ENCODE data around the gene MAPK6.

DNA sequence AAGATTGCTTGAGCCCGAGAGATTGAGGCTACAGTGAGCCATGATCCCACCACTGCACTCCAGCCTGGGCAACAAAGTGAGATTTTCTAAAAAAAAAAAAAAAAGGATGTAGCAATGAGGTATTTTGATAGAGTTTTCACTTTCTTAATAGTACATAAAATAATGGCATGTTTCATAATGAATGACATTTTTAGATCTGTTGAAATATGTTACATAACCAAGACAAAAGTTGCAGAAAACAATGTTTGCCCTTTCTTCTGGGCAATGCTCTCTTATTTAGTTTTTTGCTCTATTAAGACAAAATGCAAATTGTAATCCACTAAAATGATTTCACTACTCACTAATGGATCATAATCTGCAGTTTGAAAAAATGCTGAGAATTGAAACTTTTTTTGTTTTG is 4.4 kb upstream of the MAPK6 start:
- TF ChIP-seq, protein P1, sequence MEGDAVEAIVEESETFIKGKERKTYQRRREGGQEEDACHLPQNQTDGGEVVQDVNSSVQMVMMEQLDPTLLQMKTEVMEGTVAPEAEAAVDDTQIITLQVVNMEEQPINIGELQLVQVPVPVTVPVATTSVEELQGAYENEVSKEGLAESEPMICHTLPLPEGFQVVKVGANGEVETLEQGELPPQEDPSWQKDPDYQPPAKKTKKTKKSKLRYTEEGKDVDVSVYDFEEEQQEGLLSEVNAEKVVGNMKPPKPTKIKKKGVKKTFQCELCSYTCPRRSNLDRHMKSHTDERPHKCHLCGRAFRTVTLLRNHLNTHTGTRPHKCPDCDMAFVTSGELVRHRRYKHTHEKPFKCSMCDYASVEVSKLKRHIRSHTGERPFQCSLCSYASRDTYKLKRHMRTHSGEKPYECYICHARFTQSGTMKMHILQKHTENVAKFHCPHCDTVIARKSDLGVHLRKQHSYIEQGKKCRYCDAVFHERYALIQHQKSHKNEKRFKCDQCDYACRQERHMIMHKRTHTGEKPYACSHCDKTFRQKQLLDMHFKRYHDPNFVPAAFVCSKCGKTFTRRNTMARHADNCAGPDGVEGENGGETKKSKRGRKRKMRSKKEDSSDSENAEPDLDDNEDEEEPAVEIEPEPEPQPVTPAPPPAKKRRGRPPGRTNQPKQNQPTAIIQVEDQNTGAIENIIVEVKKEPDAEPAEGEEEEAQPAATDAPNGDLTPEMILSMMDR (IDR thresholded peaks at IDR 0.05; ENCODE audit: insufficient read depth, low read depth, low read length) = no peak
- no peak for TF ChIP-seq EZH2 (IDR thresholded peaks at IDR 0.05; ENCODE audit: insufficient read depth, low read length)
